Retinal pigment epithelial cell (primary cell): ENCODE measurements around the gene KCNJ9.

Experiments
- DNase-seq: peaks from one replicate; pipeline ENCODE4 v3.0.0-alpha.2; 2010; ENCODE audit warnings: low read depth
- H3K4me3 ChIP-seq: 2 replicates; pipeline ENCODE4 v1.5.1; 2011; ENCODE audit warnings: mild to moderate bottlenecking, low read length, control low read depth, moderate library complexity
- CTCF ChIP-seq: conservative IDR thresholded peaks from 2 replicates; pipeline ENCODE4 v1.5.1; 2011; ENCODE audit warnings: low read depth, low read length, control low read depth, inconsistent platforms

The KCNJ9 gene

GRCh38 chr1:160094806-160095205 is 13.5 kb downstream of the KCNJ9 start:
- DNase-seq, result no peak
- no peak for TF ChIP-seq CTCF
- no peak overlapping the region for H3K4me3 ChIP-seq

- TF ChIP-seq CTCF, result no peak
- no peak for DNase-seq
- H3K4me3 ChIP-seq, result no peak overlapping the region
These were observed 14.2 kb downstream of the KCNJ9 start for GRCh38 chr1:160095382-160096105.

- no peak for DNase-seq
- no peak for TF ChIP-seq CTCF
- H3K4me3 ChIP-seq, result no peak overlapping the region
These were observed 15.2 kb downstream of the KCNJ9 start for GRCh38 chr1:160096274-160097116.

GRCh38 chr1:160097151-160097910 is 16.0 kb downstream of the KCNJ9 start:
- peak overlapping the region; percentile 66 for H3K4me3 ChIP-seq
- TF ChIP-seq CTCF, result no peak
- no peak for DNase-seq

- no peak for TF ChIP-seq CTCF
- H3K4me3 ChIP-seq, result peak within 1 kb of the TSS; percentile 69
- no peak for DNase-seq
These were observed 16.8 kb downstream of the KCNJ9 start, which contains the start of gene IGSF8 for GRCh38 chr1:160097911-160098851. Gene IGSF8, minus strand, starts transcription at chr1:160098619. Its CDS starts 147 bp downstream, at chr1:160098472.

GRCh38 chr1:160098852-160099561 is 17.7 kb downstream of the KCNJ9 start:
- peak overlapping the region; percentile 69 for H3K4me3 ChIP-seq
- DNase-seq, result peak; percentile 59
- TF ChIP-seq CTCF, result no peak
